Stimulated activated naive CD4-positive, alpha-beta T cell (primary cell): ENCODE results near the gene TTI1.
A peak's percentile ranks its signal among the peaks of the same experiment; 100 is the strongest.

Experiments used
- DNase-seq, 6 experiments: peaks; one replicate each; lab custom pipeline; 2025; lab: John Stamatoyannopoulos, UW

TTI1 gene

DNA sequence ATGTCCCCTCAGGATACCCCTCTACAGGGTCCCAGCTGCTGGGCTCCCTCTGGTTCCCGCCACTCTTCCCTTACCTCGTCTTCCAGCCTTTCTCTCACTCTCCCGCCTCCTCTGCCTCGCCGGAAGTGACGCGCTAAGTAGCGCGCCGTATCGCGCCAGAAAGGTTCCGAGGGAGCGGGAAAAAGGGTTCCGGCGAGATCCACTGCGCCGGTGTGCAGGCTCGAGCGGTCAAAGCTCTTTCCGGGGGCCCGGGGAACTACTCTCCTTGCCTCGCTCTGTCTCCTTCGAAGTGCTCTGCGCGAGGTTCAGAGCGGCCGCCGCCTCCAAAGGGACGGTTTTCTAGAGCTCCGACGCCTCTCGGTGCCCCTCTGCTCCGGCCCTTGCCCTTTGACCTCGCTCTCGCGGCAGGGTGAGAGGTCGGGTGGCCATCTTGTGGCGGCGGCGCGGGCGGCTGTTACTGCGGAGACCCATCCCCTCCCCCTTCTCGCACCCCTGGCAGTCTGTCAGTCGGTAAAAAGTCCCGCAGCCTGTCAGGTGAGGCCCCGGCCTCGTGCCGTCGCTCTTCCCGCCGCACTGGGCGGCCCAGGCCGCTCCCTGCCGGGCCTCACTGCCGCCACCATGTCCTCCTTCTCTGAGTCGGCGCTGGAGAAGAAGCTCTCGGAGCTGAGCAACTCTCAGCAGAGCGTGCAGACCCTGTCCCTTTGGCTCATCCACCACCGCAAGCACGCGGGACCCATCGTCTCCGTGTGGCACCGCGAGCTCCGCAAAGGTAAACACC, at the start of gene TTI1, which contains the start of gene RPRD1B:
TSS of gene TTI1 (minus strand) at position 127 of the 778 bp plus-strand sequence. CDS start 19,640 bp downstream, outside the sequence.
TSS of gene RPRD1B (plus strand) at position 417 of the 778 bp plus-strand sequence. CDS start at position 619, 202 bp downstream.
- DNase-seq, result peak; percentile 76 to 92 (median 87)

DNA sequence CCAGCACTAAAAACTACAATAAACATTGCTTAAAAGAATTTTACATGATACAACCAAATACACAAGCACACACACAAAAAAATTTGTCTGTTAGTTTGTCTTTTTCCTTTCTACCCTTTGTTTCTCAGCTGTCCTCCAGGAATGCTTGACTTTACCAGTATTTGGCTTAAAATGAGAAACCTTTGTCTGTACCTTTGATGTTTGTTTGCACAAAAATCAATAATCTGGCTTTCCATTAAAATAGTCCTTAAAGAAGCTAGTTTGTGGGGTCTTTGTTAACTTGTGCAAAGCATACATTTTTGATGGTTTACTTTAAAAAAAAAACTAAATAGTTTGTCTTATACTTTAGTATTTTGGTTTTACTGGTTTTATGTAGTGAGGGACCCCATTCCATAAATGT, 49.6 kb upstream of the TTI1 start:
- DNase-seq, result no peak

DNA sequence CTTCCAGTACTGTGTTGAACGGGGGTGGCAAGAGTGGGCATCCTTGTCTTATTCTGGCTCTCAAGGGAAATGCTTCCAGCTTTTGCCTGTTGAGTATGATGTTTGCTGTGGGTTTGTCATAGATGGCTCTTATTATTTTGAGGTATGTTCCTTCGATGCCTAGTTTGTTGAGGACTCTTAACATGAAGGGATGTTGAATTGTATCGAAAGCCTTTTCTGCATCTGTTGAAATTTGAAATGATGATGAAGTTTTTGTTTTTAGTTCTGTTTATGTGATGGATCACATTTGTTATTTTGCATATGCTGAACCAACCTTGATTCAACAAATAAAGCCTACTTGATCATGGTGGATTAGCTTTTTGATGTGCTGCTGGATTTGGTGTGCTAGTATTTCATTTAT, 48.3 kb upstream of the TTI1 start:
- no peak for DNase-seq

DNA sequence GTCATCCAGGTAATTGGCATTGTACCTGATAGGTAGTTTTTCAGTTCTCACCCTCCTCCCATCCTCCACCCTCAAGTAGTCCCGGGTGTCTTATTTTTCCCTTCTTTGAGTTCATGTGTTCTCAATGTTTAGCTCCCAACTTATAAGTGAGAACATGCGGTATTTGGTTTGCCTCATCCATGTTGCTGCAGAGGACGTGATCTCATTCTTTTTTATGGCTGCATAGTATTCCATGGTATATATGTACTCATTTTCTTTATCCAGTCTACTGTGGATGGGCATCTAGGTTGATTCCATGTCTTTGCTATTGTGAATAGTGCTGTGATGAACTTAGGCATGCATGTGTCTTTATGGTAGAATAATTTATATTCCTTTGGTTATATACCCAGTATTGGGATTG, 46.1 kb upstream of the TTI1 start:
- no peak for DNase-seq

DNA sequence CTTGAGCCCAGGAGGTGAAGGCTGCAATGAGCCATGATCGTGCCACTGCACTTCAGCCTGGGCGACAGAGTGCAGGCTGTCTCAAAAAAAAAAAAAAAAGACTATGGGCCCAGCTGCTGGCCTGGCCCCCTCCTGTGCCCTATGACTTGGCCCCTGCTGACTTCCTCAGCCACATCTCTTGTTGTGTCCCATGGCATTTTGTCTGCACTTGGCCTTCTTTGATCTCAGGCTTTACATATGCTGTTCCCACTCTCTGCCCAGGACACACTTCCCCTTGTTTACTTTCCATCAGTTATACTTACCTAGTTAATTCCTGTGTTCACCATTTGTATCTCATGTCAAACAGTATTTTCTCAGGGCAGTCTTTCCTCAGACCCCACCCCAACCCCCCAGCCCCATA, 44.8 kb upstream of the TTI1 start:
- no peak for DNase-seq

DNA sequence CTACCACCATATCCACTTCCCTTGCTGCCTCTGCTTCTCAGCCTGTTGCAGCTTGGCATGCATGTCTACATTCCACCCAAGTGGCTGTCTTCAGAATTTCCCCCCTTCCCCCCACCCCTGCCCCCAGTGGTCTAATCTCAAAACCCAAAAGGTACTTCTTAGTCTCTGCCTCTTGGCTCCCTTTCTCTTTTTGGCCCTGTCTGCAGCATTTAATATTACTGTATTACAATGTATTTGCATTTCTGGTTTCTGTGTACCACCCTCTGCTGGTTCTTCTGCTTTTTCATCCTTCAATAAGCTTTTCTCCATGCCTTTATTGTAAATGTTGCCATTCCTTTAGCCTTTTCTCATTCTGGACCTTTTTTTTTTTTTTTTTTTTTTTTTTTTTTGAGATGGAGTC, 43.3 kb upstream of the TTI1 start:
- DNase-seq, result no peak

DNA sequence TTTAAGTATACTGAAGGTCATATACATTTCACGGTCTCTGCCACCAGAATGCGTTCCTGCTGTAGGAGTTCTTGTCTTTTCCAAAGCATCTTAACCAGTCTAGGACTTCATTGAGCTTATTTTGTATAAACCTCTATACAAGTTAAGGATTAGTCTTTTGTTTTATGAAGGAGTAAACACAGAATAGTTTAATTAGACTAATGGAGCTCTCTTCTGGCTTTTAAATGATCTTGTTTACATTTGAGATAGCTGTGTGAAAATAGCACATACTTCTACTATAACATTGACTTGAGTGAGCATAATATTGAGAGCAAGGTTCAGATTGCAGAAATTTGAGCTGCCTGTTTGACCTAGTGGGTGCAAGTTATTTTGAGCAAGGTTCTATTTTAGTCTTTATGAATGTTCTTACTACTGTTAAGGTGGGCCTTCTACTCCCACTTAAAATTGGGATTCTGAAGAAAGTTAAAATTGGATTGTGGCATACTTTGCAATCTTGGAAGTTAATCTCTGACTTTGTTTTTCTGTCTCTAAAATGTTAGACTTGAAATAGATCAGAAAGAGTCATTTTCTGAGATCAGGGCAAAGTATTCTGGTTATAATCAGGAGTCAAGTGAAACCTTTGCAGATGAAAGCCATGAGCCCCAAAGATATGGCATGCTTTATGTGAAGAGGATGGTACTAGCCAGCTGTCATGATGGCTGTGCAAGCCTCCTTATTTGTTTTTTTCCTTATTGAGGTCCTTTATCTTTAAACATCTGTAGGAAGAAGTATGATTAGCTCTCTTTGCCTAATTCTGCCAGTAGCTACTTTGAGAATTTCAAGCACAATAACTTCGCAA, 42.1 kb upstream of the TTI1 start:
- no peak for DNase-seq

DNA sequence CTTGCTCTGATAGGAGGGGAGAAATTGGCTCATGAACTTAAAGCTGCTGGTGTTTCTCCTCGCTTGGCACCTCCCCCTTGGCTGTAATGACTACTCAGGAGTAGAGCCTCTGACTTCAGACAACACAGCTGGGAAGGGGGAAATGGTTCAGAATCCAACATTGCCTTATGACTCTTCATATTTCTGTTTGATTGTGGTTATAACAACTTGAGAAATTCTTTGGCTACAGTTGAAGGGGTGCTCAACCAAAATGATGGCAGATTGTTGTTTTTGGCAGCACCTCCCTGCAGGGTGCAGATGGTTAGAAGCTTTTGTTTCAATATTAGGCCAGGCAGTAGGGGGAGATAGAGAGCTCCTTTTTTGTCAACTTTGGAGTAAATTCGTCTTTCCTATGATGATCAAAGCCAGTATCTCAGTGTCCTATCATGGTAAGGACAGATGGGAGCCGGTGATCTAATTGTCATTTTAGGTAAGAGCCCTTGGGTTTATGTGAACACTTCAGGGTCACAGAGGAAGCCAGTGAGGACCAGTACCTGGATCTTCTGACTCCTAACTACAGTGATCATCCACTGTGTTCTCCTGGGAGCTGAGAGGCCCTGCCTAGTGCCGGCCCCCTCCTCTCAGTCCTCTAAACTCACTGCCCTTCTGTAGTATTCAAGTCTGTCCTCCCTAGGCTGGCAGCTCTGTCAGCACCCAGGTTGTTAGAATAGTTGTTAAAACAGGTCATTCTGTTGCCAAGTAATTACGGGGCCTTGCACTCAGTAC, 40.2 kb upstream of the TTI1 start:
- peak in 2 of 6 experiments; percentile 2 to 18 for DNase-seq

DNA sequence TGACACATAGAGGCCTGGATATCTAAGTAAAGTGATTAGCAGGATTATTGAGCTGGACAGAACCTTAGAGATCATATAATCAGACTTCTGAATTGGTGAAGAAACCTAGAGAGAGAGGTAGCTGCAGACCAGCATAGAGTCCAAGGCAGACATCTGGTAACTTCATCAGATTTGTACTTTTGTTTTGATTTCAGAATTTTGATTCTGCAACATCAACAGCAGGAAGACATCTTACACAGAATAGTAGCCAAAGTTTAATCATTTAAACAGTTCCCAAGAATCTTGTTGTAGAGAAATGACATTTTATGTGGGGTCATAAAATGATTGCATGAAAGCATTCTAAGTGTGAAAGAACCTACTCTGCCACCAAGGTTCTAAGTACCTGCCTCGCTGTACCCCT, 39.6 kb upstream of the TTI1 start:
- DNase-seq, result no peak

DNA sequence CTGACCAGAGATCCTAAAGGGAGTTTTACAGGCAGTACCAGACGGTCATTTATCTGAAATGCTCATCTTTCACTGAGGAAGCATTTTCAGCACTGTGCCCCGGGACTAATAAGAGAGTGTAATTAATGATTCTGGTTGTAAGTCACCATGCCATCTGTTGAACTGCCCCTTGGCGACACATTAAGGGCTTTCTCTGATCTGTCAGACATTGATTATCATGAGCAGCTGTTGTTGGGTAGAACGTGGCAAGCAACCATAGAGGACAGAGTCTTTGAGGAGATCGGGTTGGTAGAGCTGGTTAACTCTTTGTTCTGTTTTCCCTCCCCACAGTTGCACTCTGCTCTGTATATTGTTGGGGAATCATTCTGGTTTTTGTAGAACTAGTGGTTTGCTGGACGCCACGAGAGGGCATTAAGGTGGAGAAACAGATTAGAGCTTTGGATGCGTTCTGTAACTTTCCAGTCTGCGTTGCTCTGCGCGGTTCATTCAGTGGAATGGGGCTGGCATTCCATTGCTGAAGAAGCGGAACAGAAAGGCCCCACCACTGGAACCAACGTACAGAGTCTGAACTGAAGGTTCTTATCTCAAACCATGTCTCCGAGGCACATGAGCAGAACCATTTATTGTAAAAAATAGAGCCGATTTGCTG, 34.6 kb upstream of the TTI1 start:
- no peak for DNase-seq

DNA sequence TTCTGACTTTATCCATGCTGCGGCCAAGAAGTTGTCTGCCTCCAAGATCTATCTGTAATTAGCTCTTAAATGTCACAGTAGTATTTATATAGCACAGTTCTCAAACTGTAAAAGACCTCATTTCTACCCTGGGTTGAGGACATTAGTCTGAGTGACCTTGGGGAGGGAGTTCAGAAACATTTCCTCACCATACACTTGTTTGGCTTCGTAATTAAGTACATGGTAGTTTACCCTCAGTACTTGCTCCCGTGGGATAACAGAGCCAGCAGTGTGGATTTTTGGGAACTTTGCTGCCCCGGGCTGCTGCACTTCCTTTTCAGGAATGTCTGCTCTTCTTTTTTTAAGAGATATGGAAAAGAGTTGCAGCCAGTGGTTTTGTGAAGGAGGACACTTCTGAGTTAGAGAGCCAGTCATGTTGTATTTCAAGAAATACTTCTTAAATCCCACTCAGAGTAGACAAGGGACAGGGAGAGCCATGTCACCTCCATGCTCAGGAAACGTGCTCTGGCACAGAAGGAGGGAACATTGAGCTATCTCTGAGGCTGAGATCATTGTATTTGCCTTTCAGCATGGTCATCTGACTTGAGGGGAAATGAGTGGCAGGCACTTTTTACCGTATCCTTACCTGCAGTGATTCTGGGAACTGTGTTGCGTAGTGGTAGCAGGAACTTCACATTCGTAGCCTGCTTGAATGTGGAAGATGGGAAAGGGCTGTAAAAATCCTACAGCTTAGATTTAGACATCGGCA, 33.9 kb upstream of the TTI1 start:
- no peak for DNase-seq

DNA sequence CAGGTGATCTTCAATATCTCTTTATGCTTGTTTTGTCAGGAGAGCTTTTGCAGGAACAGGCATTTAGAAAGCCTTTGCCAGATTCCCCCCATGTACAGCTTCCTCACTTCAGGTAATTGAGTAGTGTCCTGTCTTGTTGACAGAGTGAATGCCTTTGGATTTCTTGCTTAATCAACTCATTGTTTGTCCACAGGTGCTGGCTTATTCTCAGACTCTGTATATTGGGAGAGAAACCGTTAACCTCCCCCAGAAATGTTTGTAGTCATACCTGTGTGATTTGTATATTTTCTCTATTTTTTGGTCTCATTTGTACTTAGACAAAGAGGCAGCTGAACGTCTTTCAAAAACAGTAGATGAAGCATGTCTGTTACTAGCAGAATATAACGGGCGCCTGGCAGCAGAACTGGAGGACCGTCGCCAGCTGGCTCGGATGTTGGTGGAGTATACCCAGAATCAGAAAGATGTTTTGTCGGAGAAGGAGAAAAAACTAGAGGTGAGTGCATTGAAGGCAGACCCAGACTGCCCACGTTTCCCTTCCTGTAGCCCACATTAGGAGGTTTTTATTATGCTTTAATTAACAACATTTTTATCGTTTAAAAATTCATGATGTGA, 32.6 kb upstream of the TTI1 start:
- DNase-seq, result no peak

DNA sequence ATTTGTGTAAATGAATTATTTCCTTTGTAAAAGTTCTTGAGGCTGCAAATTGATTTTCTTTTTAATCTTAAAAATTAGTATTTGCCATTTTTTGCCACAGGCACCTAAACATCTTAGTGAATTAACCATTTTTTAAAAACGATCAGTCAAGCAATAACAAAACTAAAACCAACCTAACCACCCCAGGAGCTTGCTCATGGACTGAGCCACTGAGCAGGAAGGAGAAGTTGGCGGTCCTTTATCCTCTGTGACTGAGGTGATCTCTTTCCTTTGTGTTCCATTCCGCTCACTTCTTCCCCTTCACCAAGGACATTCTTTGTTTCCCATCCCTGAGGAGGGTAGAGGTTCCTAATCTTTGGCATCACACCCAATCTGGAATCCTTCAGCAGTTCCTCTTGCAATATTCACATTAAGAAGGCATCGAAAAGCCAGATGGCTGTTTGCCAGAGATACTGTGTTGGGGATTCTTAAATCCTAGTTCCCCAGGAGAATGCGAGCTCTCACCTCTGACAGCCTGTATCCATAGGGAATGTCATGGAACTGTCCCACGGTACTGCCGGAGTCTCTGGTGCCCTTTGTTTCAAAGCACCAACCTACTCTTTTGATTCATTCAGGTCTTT, 30.8 kb upstream of the TTI1 start:
- DNase-seq, result no peak

DNA sequence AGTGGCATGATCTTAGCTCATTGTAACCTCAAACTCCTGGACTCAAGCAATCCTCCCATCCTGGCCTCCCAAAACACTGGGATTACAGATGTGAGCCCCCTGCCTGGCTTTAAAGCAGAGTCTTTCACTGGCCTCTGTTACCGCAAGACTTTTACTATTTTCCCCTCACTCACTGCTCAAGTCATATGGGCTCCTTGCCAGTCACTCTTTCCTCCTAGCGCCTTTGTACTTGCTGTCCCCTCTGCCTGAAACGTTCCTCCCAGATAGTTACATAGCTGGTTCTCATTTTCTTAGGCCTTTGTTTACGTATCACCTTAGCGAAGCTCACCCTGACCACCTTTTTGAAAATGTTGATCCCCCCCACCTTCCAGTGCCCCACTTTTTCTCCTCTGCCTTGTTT, 29.6 kb upstream of the TTI1 start:
- DNase-seq, result no peak

DNA sequence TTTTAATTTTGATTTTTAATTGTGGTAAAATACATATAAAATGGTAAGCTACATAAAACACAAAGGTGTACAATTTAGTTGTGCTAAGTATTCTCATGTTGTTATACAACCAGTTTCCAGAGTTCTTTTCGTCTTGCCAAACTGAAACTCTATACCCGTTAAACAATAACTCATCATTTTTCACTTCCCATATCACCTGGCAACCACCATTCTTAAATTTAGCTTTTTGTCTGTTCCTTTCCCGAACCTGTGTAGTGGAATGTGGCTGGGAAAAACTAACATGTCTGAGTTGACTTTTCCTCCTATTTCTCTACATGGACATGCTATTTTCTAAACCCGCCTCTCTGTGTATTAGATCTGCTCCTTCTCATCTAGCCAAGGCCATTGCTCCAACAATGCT, 27.9 kb upstream of the TTI1 start:
- DNase-seq, result no peak

DNA sequence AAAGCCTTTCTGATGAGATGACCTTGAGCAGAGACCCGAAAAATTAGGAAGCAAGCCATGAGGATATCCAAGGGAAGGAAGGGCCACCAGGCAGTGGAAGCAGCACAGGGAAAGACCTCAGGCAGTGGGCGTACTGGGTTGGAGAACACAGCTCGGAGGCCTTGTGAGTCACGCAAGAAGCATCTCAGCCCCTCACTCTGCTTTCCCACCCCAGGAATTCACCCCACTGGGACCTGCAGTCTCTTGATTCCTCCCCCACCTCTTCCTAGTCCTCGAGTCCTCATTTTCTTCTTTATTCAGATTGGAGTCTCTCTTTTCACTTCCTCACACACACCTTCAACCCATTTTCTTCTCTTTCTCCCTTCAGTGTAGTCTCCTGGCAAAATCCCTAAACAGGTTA, 27.3 kb upstream of the TTI1 start:
- DNase-seq, result no peak

DNA sequence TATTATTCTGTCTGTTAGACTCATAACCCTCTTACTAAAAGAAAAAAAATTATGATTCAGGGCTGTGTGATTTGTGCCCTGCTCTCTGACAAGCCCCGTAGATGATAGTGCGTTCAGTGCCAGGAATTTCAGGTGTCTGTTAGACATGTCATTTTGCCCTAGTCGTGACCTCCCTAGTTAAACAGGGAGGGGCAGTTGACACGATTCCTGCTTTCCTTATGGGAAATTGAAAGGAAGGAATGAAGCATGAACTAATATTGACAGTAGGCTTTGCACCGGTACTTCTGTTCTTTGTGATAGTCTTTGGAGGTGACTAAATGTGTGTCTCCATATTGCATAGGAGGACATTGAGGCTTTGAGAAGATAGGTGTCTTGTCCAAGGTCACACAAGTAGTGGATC, 26.6 kb upstream of the TTI1 start:
- DNase-seq, result no peak

DNA sequence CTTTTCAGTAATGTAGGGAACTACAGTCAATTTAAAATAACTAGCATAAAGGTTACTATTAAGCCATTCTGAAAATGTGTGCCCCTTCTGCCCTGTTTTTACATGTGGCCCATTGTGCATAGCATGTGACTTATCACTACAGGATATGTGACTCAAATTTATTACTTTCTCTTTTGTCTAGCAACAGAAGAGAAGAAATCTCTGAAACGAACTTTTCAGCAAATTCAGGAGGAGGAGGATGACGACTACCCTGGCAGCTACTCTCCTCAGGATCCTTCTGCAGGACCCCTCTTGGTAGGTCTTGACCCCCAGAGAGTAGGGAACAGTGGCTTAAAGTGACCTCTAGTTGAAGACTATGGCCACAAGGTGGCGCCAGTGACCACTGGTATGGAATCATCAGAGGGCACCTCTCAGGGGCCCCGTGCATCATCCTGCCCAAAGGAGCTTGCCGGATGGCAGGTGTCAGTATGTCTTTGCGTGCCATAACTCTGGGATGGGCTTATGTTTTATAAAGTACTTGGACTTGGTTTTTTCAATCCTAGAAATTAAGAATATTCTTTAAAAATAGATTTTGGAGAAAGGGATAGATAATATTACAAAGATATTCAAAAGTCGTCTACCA, 24.2 kb upstream of the TTI1 start:
- peak; percentile 28 to 71 (median 54) for DNase-seq

DNA sequence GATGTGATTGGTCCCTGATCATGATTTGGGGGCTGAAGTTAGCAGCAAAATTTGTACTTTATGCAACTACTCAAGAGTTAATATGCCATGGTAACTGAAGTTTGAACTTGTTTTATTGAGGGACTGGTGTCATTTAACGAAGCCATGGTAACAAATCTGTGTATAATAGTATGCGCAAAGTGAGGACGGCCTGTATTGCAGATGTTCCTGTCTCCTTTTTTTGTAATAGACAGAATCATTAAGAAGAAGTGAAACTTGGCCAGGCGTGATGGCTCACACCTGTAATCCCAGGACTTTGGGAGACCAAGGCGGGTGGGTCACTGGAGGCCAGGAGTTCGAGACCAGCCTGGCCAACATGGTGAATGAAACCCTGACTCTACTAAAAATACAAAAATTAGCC, 22.6 kb upstream of the TTI1 start:
- DNase-seq, result no peak

DNA sequence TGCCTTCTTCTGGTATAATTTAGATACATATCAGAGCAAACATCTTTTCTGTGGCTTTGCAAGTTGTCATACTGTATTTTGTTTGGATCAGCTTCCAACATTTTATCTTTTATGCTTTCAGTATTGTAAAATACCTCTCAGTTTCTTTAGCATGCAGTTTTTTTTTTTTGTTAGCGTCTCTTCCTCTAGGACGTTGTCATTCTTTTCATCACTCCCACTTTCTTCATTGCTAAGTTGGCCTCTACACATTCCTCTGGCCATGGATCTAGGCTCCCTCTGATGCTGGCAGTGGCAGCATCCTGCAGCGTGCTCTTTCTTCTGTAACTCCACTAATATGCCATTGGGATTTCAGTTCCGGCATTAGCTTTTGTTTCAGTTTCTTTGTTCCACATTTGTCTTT, 22.0 kb upstream of the TTI1 start:
- no peak for DNase-seq
